K562 (cell line): ENCODE measurements around the gene TOR1AIP2. TPM values are rescaled to one million over a fixed set of nuclear protein-coding genes. Genes with fewer than 3 reads are reported as not detected.

ENCODE experiments used
- ATAC-seq: fragments of 200-7000 bp; cut with Tn5 transposase; 3 replicates; pipeline ENCODE4 v1.9.1; 2020; ENCODE audit warnings: moderate library complexity
- BruUV-seq: library from RNA; stranded (reverse); fragments of 400-500 nt; replicated peaks from 2 replicates; lab custom pipeline; 2021; lab: Mats Ljungman, UMichigan
- CTCF ChIA-PET: fragments of 300-600 bp; formaldehyde crosslinking; extraction: SDS; loops from one replicate; lab custom pipeline; 2021; ENCODE audit warnings: low intra/inter-chr PET ratio; lab: Yijun Ruan, JAX
- POLR2A ChIA-PET: fragments of 300-600, 350-650 bp; sonication (Branson Sonifier 250); formaldehyde crosslinking; extraction: SDS; loops from one replicate; lab custom pipeline; 2021; ENCODE audit warnings: antibody characterized with exemption, inconsistent platforms; lab: Yijun Ruan, JAX
- DNase-seq, 4 experiments: peaks; one replicate each; pipeline versions ENCODE4 v3.0.0 to v3.0.0-alpha.2; 2011 to 2018; ENCODE audit warnings: low spot score in 3 of 4, mixed read lengths in 3 of 4; ENCODE audit errors: extremely low read depth in 1 of 4
- FAIRE-seq: peaks from 2 replicates; lab custom pipeline; 2011; peaks lifted over from hg19 to GRCh38; lab: Jason Lieb, UNC
- H2AFZ ChIP-seq: 2 replicates; pipeline ENCODE4 v1.6.0; 2011; ENCODE audit warnings: low read depth, low read length, control low read depth, inconsistent platforms
- H3K27ac ChIP-seq: fragments of 200-600 bp; 3 replicates; pipeline ENCODE4 v1.8.0; 2011; ENCODE audit warnings: low read depth, mild to moderate bottlenecking, control low read depth, inconsistent platforms, low read length, moderate library complexity, mixed read lengths; ENCODE audit errors: extremely low read depth
- H3K27me3 ChIP-seq, 2 experiments: fragments of 300-600 bp in 1 of 2; 2 replicates in 1 of 2; 3 replicates in 1 of 2; pipeline versions ENCODE4 v1.6.0 to v1.8.0; 2011; ENCODE audit warnings: inconsistent platforms in 2 of 2, low read length in 2 of 2, mild to moderate bottlenecking in 1 of 2, mixed read lengths in 1 of 2, moderate library complexity in 1 of 2; ENCODE audit not compliant: control insufficient read depth in 2 of 2, insufficient read depth in 2 of 2
- H3K36me3 ChIP-seq: fragments of 300-600 bp; 3 replicates; pipeline ENCODE4 v1.8.0; 2011; ENCODE audit warnings: mild to moderate bottlenecking, low read length, inconsistent platforms; ENCODE audit not compliant: control insufficient read depth, insufficient read depth
- H3K4me1 ChIP-seq, 2 experiments: fragments of 200-600 bp in 1 of 2; replicated peaks in 1 of 2; 2 replicates in 1 of 2; 3 replicates in 1 of 2; pipeline versions ENCODE4 v1.5.1 to v1.8.0; 2011; ENCODE audit warnings: inconsistent platforms in 2 of 2, low read length in 2 of 2, mild to moderate bottlenecking in 1 of 2, mixed read lengths in 1 of 2, moderate library complexity in 1 of 2; ENCODE audit not compliant: control insufficient read depth in 2 of 2, insufficient read depth in 2 of 2
- H3K4me2 ChIP-seq: 2 replicates; pipeline ENCODE4 v1.6.1; 2011; ENCODE audit warnings: low read length, control low read depth, inconsistent platforms, mixed read lengths; ENCODE audit not compliant: insufficient read depth
- H3K4me3 ChIP-seq: fragments of 200-600 bp; sonication (generic), shearing (Covaris generic); 2 replicates; pipeline ENCODE4 v1.5.1; 2016; ENCODE audit warnings: control low read depth, inconsistent platforms
- H3K79me2 ChIP-seq: fragments of 200-600 bp; 3 replicates; pipeline ENCODE4 v1.8.0; 2011; ENCODE audit warnings: low read length, inconsistent platforms; ENCODE audit not compliant: control insufficient read depth, insufficient read depth
- H3K9ac ChIP-seq, 2 experiments: 2 replicates each; pipeline versions ENCODE4 v1.6.0 to v1.6.1; 2011; ENCODE audit warnings: low read depth in 2 of 2, low read length in 2 of 2, control low read depth in 1 of 2, inconsistent platforms in 1 of 2, mild to moderate bottlenecking in 1 of 2, mixed read lengths in 1 of 2; ENCODE audit not compliant: insufficient read depth in 1 of 2
- H3K9me1 ChIP-seq: one replicate; pipeline ENCODE4 v1.6.0; 2011; ENCODE audit warnings: inconsistent platforms, mild to moderate bottlenecking, low read length, moderate library complexity; ENCODE audit not compliant: control insufficient read depth, insufficient read depth
- H3K9me3 ChIP-seq: replicated peaks from 2 replicates; pipeline ENCODE4 v1.5.1; 2011; ENCODE audit warnings: low read depth, low read length, inconsistent platforms; ENCODE audit not compliant: control insufficient read depth, insufficient read depth
- H4K20me1 ChIP-seq: replicated peaks from 2 replicates; pipeline ENCODE4 v1.6.1; 2011; ENCODE audit warnings: low read length, inconsistent platforms, mixed read lengths; ENCODE audit not compliant: control insufficient read depth, insufficient read depth
- C11orf30 ChIP-seq: fragments of 450-650 bp; IDR thresholded peaks from 2 replicates; pipeline ENCODE4 v1.6.1; 2016; ENCODE audit warnings: low read depth, mild to moderate bottlenecking
- ELF2 ChIP-seq: fragments of 250-450 bp; sonication (Bioruptor Pico); IDR thresholded peaks from 2 replicates; pipeline ENCODE4 v1.5.0; 2021; ENCODE audit warnings: mild to moderate bottlenecking
- FOS ChIP-seq: IDR thresholded peaks from 3 replicates; pipeline ENCODE4 v1.6.1; 2011; ENCODE audit not compliant: insufficient read length; ENCODE audit errors: extremely low read depth
- JUN ChIP-seq, 2 experiments: sonication (generic) in 1 of 2; formaldehyde crosslinking in 1 of 2; IDR thresholded peaks; 2 replicates each; pipeline versions ENCODE4 v1.6.1 to v1.8.0; 2012 to 2022; ENCODE audit warnings: borderline replicate concordance in 2 of 2, mild to moderate bottlenecking in 2 of 2, improper control_type of control experiment in 1 of 2, low read depth in 1 of 2, low read length in 1 of 2, missing genetic modification reagents in 1 of 2
- MAFK ChIP-seq: IDR thresholded peaks from 2 replicates; pipeline ENCODE4 v1.6.1; 2011; ENCODE audit warnings: low read length, improper control_type of control experiment
- PTBP1 ChIP-seq: fragments of 200-400 bp; formaldehyde crosslinking; IDR thresholded peaks from 2 replicates; pipeline ENCODE4 v1.6.1; 2017; ENCODE audit warnings: low read depth, low read length
- SMARCA4 ChIP-seq: fragments of 450-650 bp; IDR thresholded peaks from 2 replicates; pipeline ENCODE4 v1.6.1; 2016
- WGBS: fragments of 100-300 bp; shearing (Covaris generic); methylation state at CpG from one replicate; pipeline ENCODE4 v1.1.6; 2016; ENCODE audit warnings: low coverage, mixed read lengths; ENCODE audit not compliant: insufficient coverage; ENCODE audit errors: missing lambda C conversion rate; 5-methylcytosine and 5-hydroxymethylcytosine counted together
- in situ Hi-C: fragments of 300-500 bp; cut with MboI; formaldehyde crosslinking; loops from 4 replicates; pipeline ENCODE4 v1.15.0; 2018; ENCODE audit warnings: inconsistent platforms, mixed read lengths
- intact Hi-C: fragments of 100-400 bp; cut with micrococcal nuclease; formaldehyde crosslinking; loops from 2 replicates; pipeline ENCODE4 v1.14.2; 2022
- polyA plus RNA-seq, 8 experiments: library from polyadenylated mRNA; depleted of rRNA in 4 of 8; stranded (reverse) in 5 of 8; unstranded in 3 of 8; fragments of >200 nt; fragmentation: Nextera tagmentation in 2 of 8; fragmentation: Illumina TruSeq in 1 of 8; extraction: Ambion mirVana in 2 of 8; extraction: Trizol in 1 of 8; gene quantifications; 2 replicates each; pipeline versions ENCODE4 v1.2.1 to v1.2.3, GENCODE V29; 2011 to 2014; ENCODE audit warnings: inconsistent platforms in 1 of 8, missing spikeins in 1 of 8
- total RNA-seq, 7 experiments: library from RNA; depleted of rRNA in 6 of 7; stranded (reverse); fragments of >200 nt in 6 of 7; fragmentation: Illumina TruSeq in 2 of 7; extraction: Trizol in 2 of 7; gene quantifications; 2 replicates each; pipeline versions ENCODE4 v1.2.1 to v1.2.3, GENCODE V29; 2011 to 2021; ENCODE audit warnings: low replicate concordance in 1 of 7
- TF ChIP-seq, protein P1 (sequence below), 2 experiments: IDR thresholded peaks in 1 of 2; conservative IDR thresholded peaks in 1 of 2; 2 replicates each; pipeline ENCODE4 v1.6.1; 2016; ENCODE audit warnings: low read depth in 2 of 2, mild to moderate bottlenecking in 1 of 2, missing compliant biosample characterization in 1 of 2, missing genetic modification characterization in 1 of 2, moderate library complexity in 1 of 2
- TF ChIP-seq, protein P2 (sequence below): IDR thresholded peaks from 3 replicates; pipeline ENCODE4 v1.6.1; 2011; ENCODE audit warnings: borderline replicate concordance, mild to moderate bottlenecking, moderate library complexity; ENCODE audit not compliant: insufficient read length; ENCODE audit errors: extremely low read depth
- TF ChIP-seq, protein P3 (sequence below): IDR thresholded peaks from 2 replicates; pipeline ENCODE4 v1.6.1; 2012; ENCODE audit warnings: low read depth, low read length, improper control_type of control experiment, borderline replicate concordance

The TOR1AIP2 gene
- total and polyA plus RNA-seq, 9 of the 15 experiments (the other 6 are each of a cell fraction or from before 2014, with no cell fraction given): 16.7 to 122 (median 41.4) TPM

DNA sequence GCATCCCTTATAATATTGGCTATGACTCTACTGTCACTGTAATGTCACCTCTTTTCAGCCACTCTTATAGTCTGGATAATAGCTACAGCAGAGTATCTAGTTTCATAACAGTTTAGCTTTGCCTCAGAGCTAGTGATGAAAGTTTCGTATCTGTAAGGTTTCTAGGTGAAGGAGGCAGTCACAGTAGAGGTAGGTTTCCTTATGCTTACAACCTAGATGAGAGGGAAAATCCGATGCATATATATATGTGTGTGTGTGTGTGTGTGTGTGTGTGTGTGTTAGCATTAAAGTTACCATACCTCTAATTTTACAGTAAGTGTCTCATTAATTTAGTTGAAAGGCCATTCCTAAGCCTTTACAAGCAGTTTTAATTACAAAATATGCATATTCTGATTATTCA is 2.2 kb upstream of the TOR1AIP2 start (continued):
- TF ChIP-seq, protein P1, sequence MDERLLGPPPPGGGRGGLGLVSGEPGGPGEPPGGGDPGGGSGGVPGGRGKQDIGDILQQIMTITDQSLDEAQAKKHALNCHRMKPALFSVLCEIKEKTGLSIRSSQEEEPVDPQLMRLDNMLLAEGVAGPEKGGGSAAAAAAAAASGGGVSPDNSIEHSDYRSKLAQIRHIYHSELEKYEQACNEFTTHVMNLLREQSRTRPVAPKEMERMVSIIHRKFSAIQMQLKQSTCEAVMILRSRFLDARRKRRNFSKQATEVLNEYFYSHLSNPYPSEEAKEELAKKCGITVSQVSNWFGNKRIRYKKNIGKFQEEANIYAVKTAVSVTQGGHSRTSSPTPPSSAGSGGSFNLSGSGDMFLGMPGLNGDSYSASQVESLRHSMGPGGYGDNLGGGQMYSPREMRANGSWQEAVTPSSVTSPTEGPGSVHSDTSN (CRISPR knock-in tag; IDR thresholded peaks at IDR 0.05; ENCODE audit: low read depth): no peak
- TF ChIP-seq, protein P1 (tag; conservative IDR thresholded peaks at IDR 0.05; ENCODE audit: low read depth): no peak
- no peak for TF ChIP-seq PTBP1

DNA sequence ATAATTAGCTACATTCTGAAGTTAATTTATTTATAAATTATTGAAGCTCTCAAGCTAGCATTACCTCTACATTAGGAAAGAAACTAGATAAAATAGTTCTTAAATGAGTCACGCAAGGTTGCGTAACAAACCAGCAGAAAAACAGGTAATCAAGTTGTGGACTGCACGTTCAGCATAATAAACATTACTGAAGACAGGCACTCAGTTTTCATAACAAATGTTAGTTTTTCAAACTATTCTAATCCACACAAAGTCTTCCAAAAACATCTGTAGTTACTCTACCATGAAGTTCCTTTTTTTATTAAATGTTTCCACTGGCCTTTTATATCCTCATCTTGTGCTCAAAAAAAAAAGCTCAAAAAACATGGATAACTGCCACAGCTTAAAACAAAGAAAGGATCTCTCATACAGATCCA is 1.3 kb downstream of the TOR1AIP2 start:
- intact Hi-C loops: loop anchor here (5.0 kb wide), 1 partner anchor 281 kb away; no protein-coding TSS in a partner anchor
- peak in 1 of 4 experiments; percentile 60 for DNase-seq
- peak overlapping the region in 1 of 2 experiments; percentile 86; a peak in 3 of 4 replicates for H3K9ac ChIP-seq
- ATAC-seq: peak; percentile 3; the same call in 1 of the 3 replicates
- no peaks in the 10 kb centered on the region for H3K9me3 ChIP-seq
- FAIRE-seq: no peak
- in situ Hi-C loops: no loop called here
- ChIA-PET POLR2A (interaction anchor here (0.5 to 2.8 kb wide), 5 partner anchors 9 to 750 kb away, joined by 3 to 7 read pairs (median 4); no protein-coding TSS in a partner anchor), CTCF (no interaction called here)
- H3K27me3 ChIP-seq: no peaks in the 10 kb centered on the region
- peaks cover 77% of the 10 kb centered on the region for H3K79me2 ChIP-seq
- no peak overlapping the region for H2AFZ ChIP-seq
- no TSS peak for BruUV-seq
- H3K4me2 ChIP-seq: peak overlapping the region; percentile 96
- H3K4me3 ChIP-seq: peak overlapping the region; percentile 71
- H3K9me1 ChIP-seq: no peaks in the 10 kb centered on the region
- H3K36me3 ChIP-seq: peaks cover 46% of the 10 kb centered on the region
- H3K27ac ChIP-seq: peak overlapping the region; percentile 81; the same call in 2 of the 3 replicates
- H3K4me1 ChIP-seq: peaks cover 11 to 14% of the 10 kb centered on the region in 2 experiments; a peak in 3 of 5 replicates
- WGBS: 9% methylated on average over 3 of the region's 3 CpGs
- H4K20me1 ChIP-seq: no peaks in the 10 kb centered on the region
- peak; percentile 32; the same call in 1 of the 2 replicates for TF ChIP-seq C11orf30
- peak; percentile 74; the same call in 1 of the 2 replicates for TF ChIP-seq JUN (IDR thresholded peaks at IDR 0.05; ENCODE audit: borderline replicate concordance, low read depth, low read length)
- TF ChIP-seq JUN (CRISPR knock-in tag; IDR thresholded peaks at IDR 0.05; ENCODE audit: borderline replicate concordance): no peak
- TF ChIP-seq MAFK: peak; percentile 21; the same call in 1 of the 2 replicates
- TF ChIP-seq SMARCA4: peak; percentile 92
- TF ChIP-seq, protein P2, sequence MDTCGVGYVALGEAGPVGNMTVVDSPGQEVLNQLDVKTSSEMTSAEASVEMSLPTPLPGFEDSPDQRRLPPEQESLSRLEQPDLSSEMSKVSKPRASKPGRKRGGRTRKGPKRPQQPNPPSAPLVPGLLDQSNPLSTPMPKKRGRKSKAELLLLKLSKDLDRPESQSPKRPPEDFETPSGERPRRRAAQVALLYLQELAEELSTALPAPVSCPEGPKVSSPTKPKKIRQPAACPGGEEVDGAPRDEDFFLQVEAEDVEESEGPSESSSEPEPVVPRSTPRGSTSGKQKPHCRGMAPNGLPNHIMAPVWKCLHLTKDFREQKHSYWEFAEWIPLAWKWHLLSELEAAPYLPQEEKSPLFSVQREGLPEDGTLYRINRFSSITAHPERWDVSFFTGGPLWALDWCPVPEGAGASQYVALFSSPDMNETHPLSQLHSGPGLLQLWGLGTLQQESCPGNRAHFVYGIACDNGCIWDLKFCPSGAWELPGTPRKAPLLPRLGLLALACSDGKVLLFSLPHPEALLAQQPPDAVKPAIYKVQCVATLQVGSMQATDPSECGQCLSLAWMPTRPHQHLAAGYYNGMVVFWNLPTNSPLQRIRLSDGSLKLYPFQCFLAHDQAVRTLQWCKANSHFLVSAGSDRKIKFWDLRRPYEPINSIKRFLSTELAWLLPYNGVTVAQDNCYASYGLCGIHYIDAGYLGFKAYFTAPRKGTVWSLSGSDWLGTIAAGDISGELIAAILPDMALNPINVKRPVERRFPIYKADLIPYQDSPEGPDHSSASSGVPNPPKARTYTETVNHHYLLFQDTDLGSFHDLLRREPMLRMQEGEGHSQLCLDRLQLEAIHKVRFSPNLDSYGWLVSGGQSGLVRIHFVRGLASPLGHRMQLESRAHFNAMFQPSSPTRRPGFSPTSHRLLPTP: no peak
- TF ChIP-seq ELF2 (CRISPR knock-in tag): 0 out of 2 replicates have a peak, but pooled peaks have one; percentile 51
- TF ChIP-seq, protein P3, sequence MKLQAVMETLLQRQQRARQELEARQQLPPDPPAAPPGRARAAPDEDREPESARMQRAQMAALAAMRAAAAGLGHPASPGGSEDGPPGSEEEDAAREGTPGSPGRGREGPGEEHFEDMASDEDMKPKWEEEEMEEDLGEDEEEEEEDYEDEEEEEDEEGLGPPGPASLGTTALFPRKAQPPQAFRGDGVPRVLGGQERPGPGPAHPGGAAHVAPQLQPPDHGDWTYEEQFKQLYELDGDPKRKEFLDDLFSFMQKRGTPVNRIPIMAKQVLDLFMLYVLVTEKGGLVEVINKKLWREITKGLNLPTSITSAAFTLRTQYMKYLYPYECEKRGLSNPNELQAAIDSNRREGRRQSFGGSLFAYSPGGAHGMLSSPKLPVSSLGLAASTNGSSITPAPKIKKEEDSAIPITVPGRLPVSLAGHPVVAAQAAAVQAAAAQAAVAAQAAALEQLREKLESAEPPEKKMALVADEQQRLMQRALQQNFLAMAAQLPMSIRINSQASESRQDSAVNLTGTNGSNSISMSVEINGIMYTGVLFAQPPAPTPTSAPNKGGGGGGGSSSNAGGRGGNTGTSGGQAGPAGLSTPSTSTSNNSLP: 0 out of 2 replicates have a peak, but pooled peaks have one; percentile 10
- TF ChIP-seq FOS: peak; percentile 57
